Fibroblast of villous mesenchyme (primary cell): ENCODE results near the gene A2M. TPM values are rescaled to one million over a fixed set of nuclear protein-coding genes. Genes with fewer than 3 reads are reported as not detected.

ENCODE experiments used
- DNase-seq: peaks from one replicate; pipeline ENCODE4 v3.0.0-alpha.2; 2010; ENCODE audit warnings: low read depth
- H3K4me3 ChIP-seq: 2 replicates; pipeline ENCODE4 v1.5.1; 2011; ENCODE audit warnings: low read depth, mild to moderate bottlenecking, low read length
- CTCF ChIP-seq: IDR thresholded peaks from 2 replicates; pipeline ENCODE4 v1.5.1; 2012; ENCODE audit warnings: low read depth, mild to moderate bottlenecking, low read length; ENCODE audit not compliant: insufficient read depth
- total RNA-seq: library from RNA; depleted of rRNA; stranded (reverse); fragments of >200 nt; gene quantifications from 2 replicates; pipeline ENCODE4 v1.2.3, GENCODE V29; 2012

A2M gene
- total RNA-seq, 1 donor, result 14.7 TPM

GRCh38 chr12:9074484-9075137 lies 41.1 kb downstream of the A2M start:
- DNase-seq, result no peak
- no peak for TF ChIP-seq CTCF
- H3K4me3 ChIP-seq, result no peak overlapping the region

- no peak for TF ChIP-seq CTCF
- no peak for DNase-seq
- no peak overlapping the region for H3K4me3 ChIP-seq
Observed at GRCh38 chr12:9073076-9073475, 42.6 kb downstream of the A2M start.

- TF ChIP-seq CTCF, result no peak
- no peak overlapping the region for H3K4me3 ChIP-seq
- DNase-seq, result no peak
Observed at GRCh38 chr12:9072481-9073038, 43.2 kb downstream of the A2M start.

- no peak for TF ChIP-seq CTCF
- no peak overlapping the region for H3K4me3 ChIP-seq
- DNase-seq, result no peak
Observed at GRCh38 chr12:9071969-9072368, 43.8 kb downstream of the A2M start.

GRCh38 chr12:9071518-9071917 lies 44.2 kb downstream of the A2M start:
- no peak for TF ChIP-seq CTCF
- DNase-seq, result no peak
- no peak overlapping the region for H3K4me3 ChIP-seq

GRCh38 chr12:9070351-9070750 lies 45.4 kb downstream of the A2M start:
- H3K4me3 ChIP-seq, result no peak overlapping the region
- no peak for TF ChIP-seq CTCF
- DNase-seq, result no peak

GRCh38 chr12:9068600-9068999 lies 47.1 kb downstream of the A2M start:
- no peak for TF ChIP-seq CTCF
- no peak overlapping the region for H3K4me3 ChIP-seq
- DNase-seq, result no peak
